Measurements from ENCODE around the gene ARID1B.

Gene ARID1B

GRCh38 chr6:156731396-156731795 is 45.8 kb upstream of the ARID1B start:
- Histone ChIP-seq H3K79me2 (ENCODE audit: insufficient read depth, low read length) (no peaks in the 10 kb centered on the region), H4K20me1 (ENCODE audit: insufficient read depth, low read length) (no peaks in the 10 kb centered on the region), H3K4me1 (ENCODE audit: insufficient read depth, low read length, severe bottlenecking) (peaks cover 17% of the 10 kb centered on the region), H3K27me3 (ENCODE audit: insufficient read depth, low read length) (no peaks in the 10 kb centered on the region), H3K9me3 (ENCODE audit: low read length) (no peaks in the 10 kb centered on the region), H3K4me3 (ENCODE audit: low read depth, low read length, poor library complexity, severe bottlenecking) (no peak overlapping the region), H2AFZ (ENCODE audit: low read length) (no peak overlapping the region), H3K4me2 (ENCODE audit: low read length) (no peak overlapping the region), H3F3A (ENCODE audit: insufficient read depth, low read length) (no peaks in the 10 kb centered on the region), H3K36me3 (ENCODE audit: insufficient read depth, low read length) (no peaks in the 10 kb centered on the region), H3K9me2 (ENCODE audit: low read depth, low read length) (no peaks in the 10 kb centered on the region), H3K9ac (ENCODE audit: low read length) (no peak overlapping the region), H3K27ac (ENCODE audit: low read depth, low read length, poor library complexity, severe bottlenecking) (no peak overlapping the region)
- TF ChIP-seq EZH2 (IDR thresholded peaks at IDR 0.05; ENCODE audit: borderline replicate concordance, low read length), result no peak

GRCh38 chr6:156735751-156736150 is 41.4 kb upstream of the ARID1B start:
- Histone ChIP-seq H3K4me2 (ENCODE audit: low read length) (no peak overlapping the region), H4K20me1 (ENCODE audit: insufficient read depth, low read length) (no peaks in the 10 kb centered on the region), H3F3A (ENCODE audit: insufficient read depth, low read length) (no peaks in the 10 kb centered on the region)

GRCh38 chr6:156740604-156741003 is 36.6 kb upstream of the ARID1B start:
- no peaks in the 10 kb centered on the region for H3K27me3 ChIP-seq (ENCODE audit: insufficient read depth, low read length)
- no peaks in the 10 kb centered on the region for H3K4me1 ChIP-seq (ENCODE audit: insufficient read depth, low read length, severe bottlenecking)
- H3K36me3 ChIP-seq (ENCODE audit: insufficient read depth, low read length), result no peaks in the 10 kb centered on the region
- no peak overlapping the region for H3K4me2 ChIP-seq (ENCODE audit: low read length)
- no peak for TF ChIP-seq EZH2 (IDR thresholded peaks at IDR 0.05; ENCODE audit: borderline replicate concordance, low read length)
- no peak for TF ChIP-seq CTCF (IDR thresholded peaks at IDR 0.05; ENCODE audit: low read length)
- H2AFZ ChIP-seq (ENCODE audit: low read length), result no peak overlapping the region
- H3K9me2 ChIP-seq (ENCODE audit: low read depth, low read length), result no peaks in the 10 kb centered on the region
- no peak overlapping the region for H3K9ac ChIP-seq (ENCODE audit: low read length)
- no peak overlapping the region for H3K4me3 ChIP-seq (ENCODE audit: low read depth, low read length, poor library complexity, severe bottlenecking)
- no peak overlapping the region for H3K27ac ChIP-seq (ENCODE audit: low read depth, low read length, poor library complexity, severe bottlenecking)
- no peaks in the 10 kb centered on the region for H4K20me1 ChIP-seq (ENCODE audit: insufficient read depth, low read length)
- H3K79me2 ChIP-seq (ENCODE audit: insufficient read depth, low read length), result no peaks in the 10 kb centered on the region
- no peaks in the 10 kb centered on the region for H3F3A ChIP-seq (ENCODE audit: insufficient read depth, low read length)
- H3K9me3 ChIP-seq (ENCODE audit: low read length), result peaks cover 11% of the 10 kb centered on the region

More at GRCh38 chr6:156735751-156736150, 41.4 kb upstream of the ARID1B start:
- Histone ChIP-seq H3K27ac (ENCODE audit: low read depth, low read length, poor library complexity, severe bottlenecking) (peak overlapping the region; percentile 7), H3K4me1 (ENCODE audit: insufficient read depth, low read length, severe bottlenecking) (peaks cover 12% of the 10 kb centered on the region), H3K9me2 (ENCODE audit: low read depth, low read length) (no peaks in the 10 kb centered on the region), H3K9me3 (ENCODE audit: low read length) (peaks cover 8% of the 10 kb centered on the region), H3K36me3 (ENCODE audit: insufficient read depth, low read length) (no peaks in the 10 kb centered on the region), H3K4me3 (ENCODE audit: low read depth, low read length, poor library complexity, severe bottlenecking) (no peak overlapping the region), H3K79me2 (ENCODE audit: insufficient read depth, low read length) (no peaks in the 10 kb centered on the region), H3K9ac (ENCODE audit: low read length) (no peak overlapping the region), H3K27me3 (ENCODE audit: insufficient read depth, low read length) (no peaks in the 10 kb centered on the region), H2AFZ (ENCODE audit: low read length) (0 out of 2 replicates have a peak overlapping the region, but pooled peaks have one; percentile 26)
- TF ChIP-seq CTCF (IDR thresholded peaks at IDR 0.05; ENCODE audit: low read length), result no peak
- no peak for TF ChIP-seq EZH2 (IDR thresholded peaks at IDR 0.05; ENCODE audit: borderline replicate concordance, low read length)

Measured in OCI-LY1 (cell line).